ENCODE data around the gene DIMT1. TPM values are rescaled to one million over a fixed set of nuclear protein-coding genes. Genes with fewer than 3 reads are reported as not detected.
A peak's percentile ranks its signal among the peaks of the same experiment; 100 is the strongest.

The DIMT1 gene
- total RNA-seq, 1 experiment from 2014 or later: 43.5 TPM

DNA sequence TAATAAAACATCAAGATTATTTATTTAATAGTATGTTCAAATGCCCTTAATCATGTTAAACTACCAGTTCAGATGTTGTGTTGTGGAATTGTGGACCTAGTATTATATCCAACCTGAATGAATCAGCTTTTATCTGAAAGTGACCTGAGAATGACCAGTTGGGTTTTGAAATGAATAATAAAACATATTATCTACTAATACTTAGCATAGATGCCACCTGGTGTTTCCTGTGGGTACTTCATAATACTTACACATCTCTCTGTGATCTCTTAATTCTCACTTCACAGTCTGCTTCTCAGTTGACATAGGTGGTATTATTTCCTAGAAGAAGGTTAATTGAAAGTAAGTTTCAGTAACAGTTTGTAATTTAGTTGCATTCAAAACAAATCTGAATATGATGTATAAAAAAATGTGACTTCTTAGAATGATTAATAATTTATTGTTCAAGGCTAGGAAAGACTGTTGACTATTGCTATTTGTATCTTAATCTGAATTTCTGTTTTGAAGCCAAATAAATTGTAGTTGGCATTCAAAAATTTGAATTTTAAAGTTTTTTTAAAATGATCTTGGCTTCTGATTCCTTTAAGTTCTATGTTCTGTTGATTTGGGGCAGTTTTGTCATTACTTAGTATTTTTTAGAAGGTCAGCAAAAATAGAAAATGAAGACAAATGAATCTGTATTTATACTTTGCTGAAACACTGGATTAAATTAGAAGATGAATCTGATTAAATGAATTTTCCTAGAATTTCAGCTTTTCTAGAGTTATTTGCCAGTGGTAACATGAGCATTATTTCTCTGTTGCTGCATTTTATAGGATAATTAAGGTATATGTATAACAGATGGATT is 49.5 kb downstream of the DIMT1 start:
- intact Hi-C loops (cut with micrococcal nuclease): loop anchor here (2.0 to 5.0 kb wide), 2 partner anchors 129 to 212 kb away; no protein-coding TSS in a partner anchor
- Histone ChIP-seq H3K4me1 (ENCODE audit: control insufficient read depth in 1 of 2, insufficient read depth in 2 of 2, low read length in 2 of 2) (no peaks in the 10 kb centered on the region), H4K20me1 (ENCODE audit: insufficient read depth) (no peaks in the 10 kb centered on the region), H3K4me3 (replicated peaks in 1 of 2; ENCODE audit: low read depth in 1 of 2, low read length in 2 of 2) (no peak overlapping the region), H3K27ac (ENCODE audit: low read depth, low read length) (no peak overlapping the region), H3K36me3 (ENCODE audit: control insufficient read depth in 1 of 2, insufficient read depth in 2 of 2, low read length in 2 of 2) (peaks cover 4 to 6% of the 10 kb centered on the region in 2 experiments; a peak in 1 of 4 replicates), H3K4me2 (ENCODE audit: low read length) (no peak overlapping the region), H3K9me3 (ENCODE audit: control insufficient read depth in 1 of 2, insufficient read depth in 1 of 2, low read depth in 1 of 2, low read length in 2 of 2) (no peaks in the 10 kb centered on the region), H3K9me2 (ENCODE audit: insufficient read depth) (no peaks in the 10 kb centered on the region), H2AFZ (ENCODE audit: low read depth, low read length, poor library complexity, severe bottlenecking) (no peak overlapping the region), H3K79me2 (ENCODE audit: insufficient read depth, low read length) (no peaks in the 10 kb centered on the region; the same call in 1 of the 2 replicates), H3K27me3 (ENCODE audit: insufficient read depth, low read length) (no peaks in the 10 kb centered on the region), H3K9ac (ENCODE audit: low read length) (no peak overlapping the region)
- TF ChIP-seq CEBPB (IDR thresholded peaks at IDR 0.05; ENCODE audit: low read depth) (no peak), SP1 (IDR thresholded peaks at IDR 0.05; ENCODE audit: low read depth) (no peak), RAD21 (IDR thresholded peaks at IDR 0.05; ENCODE audit: low read depth) (peak; percentile 69)
- TF ChIP-seq, protein P1, sequence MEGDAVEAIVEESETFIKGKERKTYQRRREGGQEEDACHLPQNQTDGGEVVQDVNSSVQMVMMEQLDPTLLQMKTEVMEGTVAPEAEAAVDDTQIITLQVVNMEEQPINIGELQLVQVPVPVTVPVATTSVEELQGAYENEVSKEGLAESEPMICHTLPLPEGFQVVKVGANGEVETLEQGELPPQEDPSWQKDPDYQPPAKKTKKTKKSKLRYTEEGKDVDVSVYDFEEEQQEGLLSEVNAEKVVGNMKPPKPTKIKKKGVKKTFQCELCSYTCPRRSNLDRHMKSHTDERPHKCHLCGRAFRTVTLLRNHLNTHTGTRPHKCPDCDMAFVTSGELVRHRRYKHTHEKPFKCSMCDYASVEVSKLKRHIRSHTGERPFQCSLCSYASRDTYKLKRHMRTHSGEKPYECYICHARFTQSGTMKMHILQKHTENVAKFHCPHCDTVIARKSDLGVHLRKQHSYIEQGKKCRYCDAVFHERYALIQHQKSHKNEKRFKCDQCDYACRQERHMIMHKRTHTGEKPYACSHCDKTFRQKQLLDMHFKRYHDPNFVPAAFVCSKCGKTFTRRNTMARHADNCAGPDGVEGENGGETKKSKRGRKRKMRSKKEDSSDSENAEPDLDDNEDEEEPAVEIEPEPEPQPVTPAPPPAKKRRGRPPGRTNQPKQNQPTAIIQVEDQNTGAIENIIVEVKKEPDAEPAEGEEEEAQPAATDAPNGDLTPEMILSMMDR (IDR thresholded peaks at IDR 0.05 in 2 of 3, conservative IDR thresholded peaks at IDR 0.05 in 1 of 3; ENCODE audit: borderline replicate concordance in 1 of 3, insufficient read depth in 1 of 3, low read depth in 2 of 3, low read length in 2 of 3): peak; percentile 50 to 75 (median 61); a peak in 5 of 6 replicates
- POLR2A ChIA-PET: no interaction called here
- DNase-seq (ENCODE audit: low read depth, low spot score): peak; percentile 31
- RAD21 ChIA-PET (ENCODE audit: low non-redundant PET in 1 of 2, low total read pairs in 2 of 2, uncharacterized antibody in 2 of 2, unreplicated experiment in 2 of 2): no interaction called here
- ATAC-seq: peak; percentile 80
- BruUV-seq (replicated peaks): no TSS peak
- CTCF ChIA-PET: interaction anchor here (0.6 to 3.2 kb wide), 2 partner anchors 9 to 130 kb away, joined by 4 to 17 read pairs; no protein-coding TSS in a partner anchor
